Measurements from ENCODE around the gene ENKD1.

DNA sequence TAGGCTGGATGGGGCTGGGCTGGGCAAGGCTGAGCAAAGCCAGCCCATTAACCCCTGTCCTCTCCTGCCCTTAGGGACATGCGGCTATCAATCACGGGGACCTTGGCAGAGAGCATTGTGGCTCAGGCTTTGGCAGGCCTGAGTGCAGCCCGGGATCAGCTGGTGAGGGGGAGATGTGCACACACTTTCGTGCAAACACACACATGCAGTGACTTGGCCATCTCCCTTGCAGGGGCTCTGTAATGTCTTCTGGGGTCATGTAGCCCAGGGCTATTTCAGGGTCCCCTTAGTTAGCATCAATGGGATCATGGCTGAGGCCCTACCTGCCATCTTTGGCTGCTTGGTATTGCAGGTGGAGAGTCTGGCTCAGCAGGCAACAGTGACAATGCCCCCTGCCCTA, 14.7 kb downstream of the ENKD1 start:
- TF ChIP-seq REST (IDR thresholded peaks at IDR 0.05; ENCODE audit: unreplicated experiment) (no peak), CREB1 (CRISPR knock-in tag; IDR thresholded peaks at IDR 0.05; ENCODE audit: low read depth) (no peak), EZH2 (IDR thresholded peaks at IDR 0.05; ENCODE audit: low read depth, unreplicated experiment) (no peak), CTCF (conservative IDR thresholded peaks at IDR 0.05; ENCODE audit: low read depth in 2 of 2) (no peak), POLR2AphosphoS5 (IDR thresholded peaks at IDR 0.05; ENCODE audit: low read depth) (no peak), EZH2phosphoT487 (IDR thresholded peaks at IDR 0.05; ENCODE audit: unreplicated experiment) (no peak)

All from GM23338 (cell line).